ENCODE data around the gene NOL6. TPM values are rescaled to one million over a fixed set of nuclear protein-coding genes. Genes with fewer than 3 reads are reported as not detected.
A peak's percentile ranks its signal among the peaks of the same experiment; 100 is the strongest.
"Not testable (repeated sequence)": the region's sequence is repeated elsewhere in the genome, so short reads cannot be mapped to it uniquely, and the experiment has no call there.

The NOL6 gene
- total RNA-seq, 1 experiment from 2014 or later, result 75.1 TPM

GRCh38 chr9:33426843-33427293, 46.9 kb downstream of the NOL6 start:
- H3K36me3 ChIP-seq (ENCODE audit: control insufficient read depth, insufficient read depth, low read length), result no peaks in the 10 kb centered on the region
- TF ChIP-seq SIN3A (IDR thresholded peaks at IDR 0.05; ENCODE audit: borderline replicate concordance, insufficient read depth, low read depth, low read length) (no peak), POLR2AphosphoS5 (IDR thresholded peaks at IDR 0.05; ENCODE audit: low read depth, low read length) (no peak), CTCF (IDR thresholded peaks at IDR 0.05) (no peak), REST (IDR thresholded peaks at IDR 0.05; ENCODE audit: insufficient read depth in 1 of 2, low read depth in 2 of 2, low read length in 1 of 2) (no peak), TCF7L2 (IDR thresholded peaks at IDR 0.05; ENCODE audit: low read depth, low read length) (no peak)
- ATAC-seq (peak; percentile 24; the same call in 1 of the 2 replicates), DNase-seq (ENCODE audit: low read depth, low spot score) (no peak)
- no peak overlapping the region for H3K4me3 ChIP-seq (ENCODE audit: low read depth in 2 of 2, low read length in 2 of 2)
- in situ Hi-C loops (cut with HindIII; ENCODE audit: low pct_unique_long_range_greater_than_20kb, low sequenced_read_pairs) (no loop called here), intact Hi-C loops (cut with micrococcal nuclease; ENCODE audit: unreplicated experiment) (no loop called here)
- H3K27ac ChIP-seq (ENCODE audit: low read length), result no peak overlapping the region
- BruUV-seq (replicated peaks), result no TSS peak
- no peaks in the 10 kb centered on the region for H3K9me3 ChIP-seq (ENCODE audit: control insufficient read depth, insufficient read depth, low read depth, low read length)
- POLR2A ChIA-PET, result no interaction called here
- H3K4me1 ChIP-seq (ENCODE audit: control insufficient read depth, insufficient read depth, low read length), result peaks cover 4% of the 10 kb centered on the region; the same call in 1 of the 2 replicates
- CTCF ChIA-PET, result no interaction called here
- H3K27me3 ChIP-seq (ENCODE audit: control insufficient read depth, insufficient read depth, low read length), result no peaks in the 10 kb centered on the region

GRCh38 chr9:33425128-33425533, 48.6 kb downstream of the NOL6 start:
- no peak overlapping the region for H3K4me3 ChIP-seq (ENCODE audit: low read depth in 2 of 2, low read length in 2 of 2)
- H3K27me3 ChIP-seq (ENCODE audit: control insufficient read depth, insufficient read depth, low read length), result no peaks in the 10 kb centered on the region
- no peaks in the 10 kb centered on the region for H3K9me3 ChIP-seq (ENCODE audit: control insufficient read depth, insufficient read depth, low read depth, low read length)
- no TSS peak for BruUV-seq (replicated peaks)
- ChIA-PET POLR2A (no interaction called here), CTCF (interaction anchor here (0.7 kb wide), 1 partner anchor 23 kb away, joined by 5 read pairs; no protein-coding TSS in a partner anchor)
- ATAC-seq, result no peak
- intact Hi-C loops (cut with micrococcal nuclease; ENCODE audit: unreplicated experiment) (no loop called here), in situ Hi-C loops (cut with HindIII; ENCODE audit: low pct_unique_long_range_greater_than_20kb, low sequenced_read_pairs) (no loop called here)
- peaks cover 4% of the 10 kb centered on the region; the same call in 1 of the 2 replicates for H3K4me1 ChIP-seq (ENCODE audit: control insufficient read depth, insufficient read depth, low read length)
- TF ChIP-seq SIN3A (IDR thresholded peaks at IDR 0.05; ENCODE audit: borderline replicate concordance, insufficient read depth, low read depth, low read length) (no peak), REST (IDR thresholded peaks at IDR 0.05; ENCODE audit: insufficient read depth in 1 of 2, low read depth in 2 of 2, low read length in 1 of 2) (no peak), CTCF (IDR thresholded peaks at IDR 0.05) (no peak), TCF7L2 (IDR thresholded peaks at IDR 0.05; ENCODE audit: low read depth, low read length) (no peak)
- DNase-seq (ENCODE audit: low read depth, low spot score), result no peak
- no peaks in the 10 kb centered on the region for H3K36me3 ChIP-seq (ENCODE audit: control insufficient read depth, insufficient read depth, low read length)
- no peak overlapping the region for H3K27ac ChIP-seq (ENCODE audit: low read length)

- BruUV-seq (replicated peaks); H3K27me3 ChIP-seq (ENCODE audit: control insufficient read depth, insufficient read depth, low read length); H3K36me3 ChIP-seq (ENCODE audit: control insufficient read depth, insufficient read depth, low read length); in situ Hi-C loops (cut with HindIII; ENCODE audit: low pct_unique_long_range_greater_than_20kb, low sequenced_read_pairs); POLR2A ChIA-PET; H3K9me3 ChIP-seq (ENCODE audit: control insufficient read depth, insufficient read depth, low read depth, low read length); H3K4me1 ChIP-seq (ENCODE audit: control insufficient read depth, insufficient read depth, low read length); CTCF ChIA-PET; ATAC-seq; intact Hi-C loops (cut with micrococcal nuclease; ENCODE audit: unreplicated experiment); DNase-seq (ENCODE audit: low read depth, low spot score); H3K27ac ChIP-seq (ENCODE audit: low read length); H3K4me3 ChIP-seq (ENCODE audit: low read depth in 2 of 2, low read length in 2 of 2): not testable (repeated sequence)
Measured at GRCh38 chr9:33424492-33424891, 49.2 kb downstream of the NOL6 start.

GRCh38 chr9:33424043-33424442, 49.7 kb downstream of the NOL6 start:
- ATAC-seq; in situ Hi-C loops (cut with HindIII; ENCODE audit: low pct_unique_long_range_greater_than_20kb, low sequenced_read_pairs); H3K4me3 ChIP-seq (ENCODE audit: low read depth in 2 of 2, low read length in 2 of 2); POLR2A ChIA-PET; BruUV-seq (replicated peaks); H3K36me3 ChIP-seq (ENCODE audit: control insufficient read depth, insufficient read depth, low read length); CTCF ChIA-PET; intact Hi-C loops (cut with micrococcal nuclease; ENCODE audit: unreplicated experiment); H3K27me3 ChIP-seq (ENCODE audit: control insufficient read depth, insufficient read depth, low read length); DNase-seq (ENCODE audit: low read depth, low spot score); H3K27ac ChIP-seq (ENCODE audit: low read length); H3K4me1 ChIP-seq (ENCODE audit: control insufficient read depth, insufficient read depth, low read length); H3K9me3 ChIP-seq (ENCODE audit: control insufficient read depth, insufficient read depth, low read depth, low read length): not testable (repeated sequence)

Data from Panc1 (cell line).